H9 (cell line): Measurements from ENCODE around the gene GPR82. TPM values are rescaled to one million over a fixed set of nuclear protein-coding genes. Genes with fewer than 3 reads are reported as not detected.

Experiments used
- DNase-seq: peaks from one replicate; pipeline ENCODE4 v3.0.0-alpha.2; 2017
- H2AFZ ChIP-seq: one replicate; pipeline ENCODE4 v1.6.1; 2013; ENCODE audit warnings: mild to moderate bottlenecking, low read length, control low read depth, moderate library complexity
- H2AK5ac ChIP-seq: 2 replicates; pipeline ENCODE4 v1.6.1; 2013; ENCODE audit warnings: low read length, control low read depth, mixed read lengths; ENCODE audit not compliant: insufficient read length
- H2BK120ac ChIP-seq: one replicate; pipeline ENCODE4 v1.6.1; 2013; ENCODE audit warnings: low read depth, mild to moderate bottlenecking, low read length, control low read depth, inconsistent platforms; ENCODE audit not compliant: poor library complexity, severe bottlenecking
- H2BK12ac ChIP-seq: 2 replicates; pipeline ENCODE4 v1.6.1; 2013; ENCODE audit warnings: low read length, control low read depth, mixed read lengths, low read depth; ENCODE audit not compliant: insufficient read length
- H2BK15ac ChIP-seq: 2 replicates; pipeline ENCODE4 v1.6.1; 2013; ENCODE audit warnings: low read depth, low read length, control low read depth
- H2BK20ac ChIP-seq: one replicate; pipeline ENCODE4 v1.6.1; 2013; ENCODE audit warnings: low read depth, mild to moderate bottlenecking, low read length, control low read depth, inconsistent platforms; ENCODE audit not compliant: poor library complexity, severe bottlenecking
- H2BK5ac ChIP-seq: 2 replicates; pipeline ENCODE4 v1.6.1; 2013; ENCODE audit warnings: low read length, control low read depth, mixed read lengths; ENCODE audit not compliant: insufficient read length
- H3K14ac ChIP-seq: 2 replicates; pipeline ENCODE4 v1.6.1; 2013; ENCODE audit warnings: low read length, control low read depth; ENCODE audit not compliant: insufficient read depth
- H3K18ac ChIP-seq: 2 replicates; pipeline ENCODE4 v1.6.1; 2013; ENCODE audit warnings: low read depth, mild to moderate bottlenecking, mixed read lengths, low read length, control low read depth; ENCODE audit not compliant: insufficient read length
- H3K23ac ChIP-seq: 2 replicates; pipeline ENCODE4 v1.6.1; 2013; ENCODE audit warnings: low read length, control low read depth, mixed read lengths, low read depth; ENCODE audit not compliant: insufficient read length
- H3K23me2 ChIP-seq: 2 replicates; pipeline ENCODE4 v1.6.1; 2013; ENCODE audit warnings: low read depth, mild to moderate bottlenecking, mixed read lengths, low read length, control low read depth; ENCODE audit not compliant: insufficient read length, poor library complexity, severe bottlenecking
- H3K27ac ChIP-seq: 2 replicates; pipeline ENCODE4 v1.5.1; 2013; ENCODE audit warnings: low read length, control low read depth, mixed read lengths, low read depth; ENCODE audit not compliant: insufficient read length
- H3K27me3 ChIP-seq: 2 replicates; pipeline ENCODE4 v1.6.1; 2013; ENCODE audit warnings: low read length, control low read depth, inconsistent platforms; ENCODE audit not compliant: insufficient read depth
- H3K4ac ChIP-seq: 2 replicates; pipeline ENCODE4 v1.6.1; 2013; ENCODE audit warnings: low read depth, mild to moderate bottlenecking, control low read depth, inconsistent platforms, low read length, moderate library complexity
- H3K4me1 ChIP-seq: 2 replicates; pipeline ENCODE4 v1.6.1; 2013; ENCODE audit warnings: low read length, control low read depth, inconsistent platforms; ENCODE audit not compliant: insufficient read depth
- H3K4me2 ChIP-seq: 2 replicates; pipeline ENCODE4 v1.6.1; 2013; ENCODE audit warnings: low read length, control low read depth, mixed read lengths; ENCODE audit not compliant: insufficient read length, insufficient read depth
- H3K56ac ChIP-seq: 2 replicates; pipeline ENCODE4 v1.6.1; 2013; ENCODE audit warnings: low read depth, mild to moderate bottlenecking, mixed read lengths, low read length, control low read depth; ENCODE audit not compliant: insufficient read length
- H3K79me1 ChIP-seq: 2 replicates; pipeline ENCODE4 v1.6.1; 2013; ENCODE audit warnings: low read depth, mild to moderate bottlenecking, moderate library complexity, low read length, control low read depth, inconsistent platforms; ENCODE audit not compliant: insufficient read depth, poor library complexity, severe bottlenecking
- H3K79me2 ChIP-seq: 2 replicates; pipeline ENCODE4 v1.6.1; 2013; ENCODE audit warnings: low read length, control low read depth, inconsistent platforms; ENCODE audit not compliant: insufficient read depth
- H3K9ac ChIP-seq: 2 replicates; pipeline ENCODE4 v1.6.1; 2013; ENCODE audit warnings: low read length, control low read depth, mixed read lengths; ENCODE audit not compliant: insufficient read length; ENCODE audit errors: extremely low read depth
- H3K9me3 ChIP-seq: one replicate; pipeline ENCODE4 v1.6.1; 2013; ENCODE audit warnings: low read depth, low read length, inconsistent platforms; ENCODE audit not compliant: control insufficient read depth
- H3T11ph ChIP-seq: one replicate; pipeline ENCODE4 v1.6.1; 2013; ENCODE audit warnings: mild to moderate bottlenecking, low read length, control low read depth, inconsistent platforms
- H4K20me1 ChIP-seq: one replicate; pipeline ENCODE4 v1.6.1; 2013; ENCODE audit not compliant: control insufficient read depth, insufficient read length, insufficient read depth
- H4K5ac ChIP-seq: 2 replicates; pipeline ENCODE4 v1.6.1; 2013; ENCODE audit warnings: low read depth, mild to moderate bottlenecking, mixed read lengths, low read length, control low read depth; ENCODE audit not compliant: insufficient read length
- H4K8ac ChIP-seq: replicated peaks from 2 replicates; pipeline ENCODE4 v1.6.1; 2013; ENCODE audit warnings: low read length, control low read depth, mixed read lengths, low read depth; ENCODE audit not compliant: insufficient read length
- H4K91ac ChIP-seq: 2 replicates; pipeline ENCODE4 v1.6.1; 2013; ENCODE audit warnings: low read depth, mild to moderate bottlenecking, moderate library complexity, mixed read lengths, low read length, control low read depth; ENCODE audit not compliant: insufficient read length
- H3K27ac Mint-ChIP-seq, 3 experiments: 2 replicates in 2 of 3; 3 replicates in 1 of 3; pipeline ENCODE4 v1.8.0; 2020 to 2021; ENCODE audit warnings: mixed read lengths in 3 of 3, mild to moderate bottlenecking in 1 of 3, moderate library complexity in 1 of 3
- H3K27me3 Mint-ChIP-seq: 2 replicates; pipeline ENCODE4 v1.8.0; 2021; ENCODE audit warnings: low read depth, mild to moderate bottlenecking, moderate library complexity, mixed read lengths
- H3K36me3 Mint-ChIP-seq, 3 experiments: 2 replicates in 2 of 3; 3 replicates in 1 of 3; pipeline ENCODE4 v1.8.0; 2020 to 2021; ENCODE audit warnings: low read depth in 3 of 3, mixed read lengths in 3 of 3; ENCODE audit not compliant: insufficient read depth in 1 of 3
- H3K4me1 Mint-ChIP-seq, 2 experiments: 2 replicates each; pipeline ENCODE4 v1.8.0; 2020; ENCODE audit warnings: mixed read lengths in 2 of 2
- H3K4me3 Mint-ChIP-seq, 2 experiments: 2 replicates in 1 of 2; 3 replicates in 1 of 2; pipeline ENCODE4 v1.8.0; 2020 to 2021; ENCODE audit warnings: mild to moderate bottlenecking in 2 of 2, mixed read lengths in 2 of 2, moderate library complexity in 1 of 2
- H3K9me3 Mint-ChIP-seq, 2 experiments: 2 replicates in 1 of 2; 3 replicates in 1 of 2; pipeline ENCODE4 v1.8.0; 2020; ENCODE audit warnings: mild to moderate bottlenecking in 2 of 2, mixed read lengths in 2 of 2, moderate library complexity in 1 of 2
- WGBS: extraction: QIAGEN DNeasy Blood & Tissue Kit; methylation state at CpG from one replicate; pipeline ENCODE4 v1.1.7; 2013; ENCODE audit warnings: missing lambda C conversion rate, low lambda C conversion rate, mixed read lengths; ENCODE audit not compliant: insufficient read length; ENCODE audit errors: extremely low coverage; 5-methylcytosine and 5-hydroxymethylcytosine counted together
- total RNA-seq: library from RNA; stranded (reverse); gene quantifications from 2 replicates; pipeline ENCODE4 v1.2.1, GENCODE V29; 2021
- TF ChIP-seq, protein P1 (sequence below): fragments of 200-600 bp; sonication (generic); conservative IDR thresholded peaks from 3 replicates; pipeline ENCODE4 v1.8.0; 2021; ENCODE audit warnings: antibody characterized with exemption, mild to moderate bottlenecking

The GPR82 gene
- total RNA-seq, 1 experiment from 2014 or later: not detected

DNA sequence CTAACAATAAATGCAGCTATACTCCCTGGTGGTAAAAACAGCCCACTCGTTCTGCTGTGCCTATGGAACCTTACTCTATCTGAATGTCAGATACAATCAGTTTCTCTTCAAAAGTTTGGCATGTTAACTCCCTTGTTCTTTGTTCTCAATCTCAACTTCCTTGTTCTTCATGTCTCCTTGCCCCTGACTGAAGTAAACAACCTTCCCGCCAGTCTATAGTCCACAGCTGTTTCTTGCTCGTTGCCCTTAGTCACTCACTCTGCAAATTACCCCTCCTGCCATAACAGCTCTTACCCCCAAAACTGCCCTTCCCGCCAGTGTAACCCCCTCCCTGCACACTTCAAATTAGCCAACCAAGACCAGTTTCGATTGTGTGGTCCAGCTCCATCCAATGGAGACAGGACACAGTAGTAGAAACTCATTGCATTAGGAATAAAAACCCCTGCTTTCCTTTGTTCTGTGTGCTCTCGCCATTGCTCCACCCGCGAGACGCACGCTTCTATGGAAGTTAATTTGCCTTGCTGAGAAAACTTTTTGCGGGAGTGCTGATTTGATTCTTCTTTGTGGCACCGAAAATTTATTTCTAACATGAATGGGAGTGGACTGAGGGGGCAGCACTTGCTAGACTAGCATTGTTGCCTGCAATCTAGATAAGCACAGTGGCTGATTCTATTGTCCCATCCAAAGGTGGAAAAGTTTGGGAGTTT, 7.1 kb upstream of the GPR82 start:
- Histone ChIP-seq H4K8ac (no peak overlapping the region), H3K9me3 (peaks cover 10% of the 10 kb centered on the region), H2BK5ac (no peak overlapping the region), H4K20me1 (no peaks in the 10 kb centered on the region), H3K14ac (no peak overlapping the region), H3K23me2 (no peaks in the 10 kb centered on the region), H2BK15ac (no peak overlapping the region), H3K56ac (no peak overlapping the region), H3K18ac (no peak overlapping the region), H3T11ph (no peak overlapping the region), H3K4ac (no peak overlapping the region), H3K79me1 (no peaks in the 10 kb centered on the region), H3K27ac (no peak overlapping the region), H3K4me1 (peaks cover 5% of the 10 kb centered on the region; the same call in 1 of the 2 replicates), H3K23ac (no peak overlapping the region), H3K4me2 (no peak overlapping the region), H2AFZ (no peak overlapping the region), H2BK12ac (no peak overlapping the region), H3K27me3 (no peaks in the 10 kb centered on the region), H2BK20ac (no peak overlapping the region), H4K91ac (no peak overlapping the region), H2AK5ac (no peak overlapping the region), H2BK120ac (no peak overlapping the region), H3K79me2 (no peaks in the 10 kb centered on the region), H4K5ac (no peak overlapping the region), H3K9ac (no peak overlapping the region)
- no peak for DNase-seq
- Mint-ChIP-seq H3K27me3 (no peaks in the 10 kb centered on the region; the same call in 1 of the 2 replicates), H3K27ac (no peak overlapping the region), H3K4me3 (no peak overlapping the region), H3K36me3 (peaks cover 26 to 34% (median 30%) of the 10 kb centered on the region in 3 experiments), H3K4me1 (peaks cover 24 to 30% of the 10 kb centered on the region in 2 experiments), H3K9me3 (peaks cover 73 to 80% of the 10 kb centered on the region in 2 experiments)
- TF ChIP-seq, protein P1, sequence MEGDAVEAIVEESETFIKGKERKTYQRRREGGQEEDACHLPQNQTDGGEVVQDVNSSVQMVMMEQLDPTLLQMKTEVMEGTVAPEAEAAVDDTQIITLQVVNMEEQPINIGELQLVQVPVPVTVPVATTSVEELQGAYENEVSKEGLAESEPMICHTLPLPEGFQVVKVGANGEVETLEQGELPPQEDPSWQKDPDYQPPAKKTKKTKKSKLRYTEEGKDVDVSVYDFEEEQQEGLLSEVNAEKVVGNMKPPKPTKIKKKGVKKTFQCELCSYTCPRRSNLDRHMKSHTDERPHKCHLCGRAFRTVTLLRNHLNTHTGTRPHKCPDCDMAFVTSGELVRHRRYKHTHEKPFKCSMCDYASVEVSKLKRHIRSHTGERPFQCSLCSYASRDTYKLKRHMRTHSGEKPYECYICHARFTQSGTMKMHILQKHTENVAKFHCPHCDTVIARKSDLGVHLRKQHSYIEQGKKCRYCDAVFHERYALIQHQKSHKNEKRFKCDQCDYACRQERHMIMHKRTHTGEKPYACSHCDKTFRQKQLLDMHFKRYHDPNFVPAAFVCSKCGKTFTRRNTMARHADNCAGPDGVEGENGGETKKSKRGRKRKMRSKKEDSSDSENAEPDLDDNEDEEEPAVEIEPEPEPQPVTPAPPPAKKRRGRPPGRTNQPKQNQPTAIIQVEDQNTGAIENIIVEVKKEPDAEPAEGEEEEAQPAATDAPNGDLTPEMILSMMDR: no peak
- no CpG with 5 or more reads among the region's 12 CpGs for WGBS
